NCI-H510A treated with DMSO at 0.1 percent for 48 hours (cell line): ENCODE measurements around the gene PPP1R10.

ENCODE experiments used
- DNase-seq: peaks from one replicate; lab custom pipeline; 2025; lab: John Stamatoyannopoulos, UW

PPP1R10 gene

GRCh38 chr6:30556066-30556905 lies 60.8 kb downstream of the PPP1R10 start, which contains the start of gene GNL1:
Gene GNL1, minus strand, starts transcription at chr6:30556489. Its CDS starts 286 bp downstream, at chr6:30556203.
- peak; percentile 94 for DNase-seq

GRCh38 chr6:30555816-30556065 lies 61.3 kb downstream of the PPP1R10 start:
- no peak for DNase-seq

DNA sequence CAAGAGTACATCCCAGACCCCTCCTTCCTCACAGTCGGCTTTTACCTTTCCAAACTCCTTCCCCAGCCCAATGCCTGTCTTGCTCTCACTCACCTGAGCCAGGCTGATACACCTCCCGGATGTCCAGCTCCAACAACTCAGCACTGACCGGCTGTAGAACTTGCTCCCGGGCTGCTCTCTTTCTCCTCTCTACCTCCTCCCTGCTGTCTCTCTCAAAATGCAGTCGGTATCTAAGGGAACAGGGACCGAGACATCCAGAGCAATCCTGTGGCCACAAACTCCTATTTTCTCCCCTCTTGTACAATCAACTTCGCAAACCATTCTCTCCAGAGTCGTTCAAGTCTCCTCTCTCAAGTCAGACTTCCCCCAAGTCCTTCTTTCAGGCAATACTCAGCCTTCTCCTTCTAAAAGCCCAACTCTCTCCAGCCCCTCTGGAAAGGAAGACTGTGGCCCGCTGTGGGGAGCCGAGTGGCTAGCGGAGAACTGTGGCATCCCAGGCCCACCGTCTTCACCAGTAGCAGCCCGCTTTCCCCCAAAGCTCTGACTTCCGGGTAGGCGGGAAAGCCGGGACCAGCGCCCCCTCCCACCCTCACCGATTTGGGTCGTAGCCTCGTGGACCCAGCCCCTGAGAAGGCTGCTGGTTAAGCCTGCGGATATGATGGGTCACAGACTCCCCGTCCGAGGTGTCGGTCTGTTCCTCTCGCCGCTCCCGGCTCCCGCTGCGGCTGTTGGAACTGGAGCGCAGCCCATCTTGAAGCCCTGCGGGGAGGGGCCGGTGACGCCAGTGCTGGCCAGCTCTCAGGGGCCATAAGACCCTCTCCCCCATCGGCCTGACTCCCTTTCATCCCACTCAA lies 61.9 kb downstream of the PPP1R10 start:
- DNase-seq, result peak; percentile 15

DNA sequence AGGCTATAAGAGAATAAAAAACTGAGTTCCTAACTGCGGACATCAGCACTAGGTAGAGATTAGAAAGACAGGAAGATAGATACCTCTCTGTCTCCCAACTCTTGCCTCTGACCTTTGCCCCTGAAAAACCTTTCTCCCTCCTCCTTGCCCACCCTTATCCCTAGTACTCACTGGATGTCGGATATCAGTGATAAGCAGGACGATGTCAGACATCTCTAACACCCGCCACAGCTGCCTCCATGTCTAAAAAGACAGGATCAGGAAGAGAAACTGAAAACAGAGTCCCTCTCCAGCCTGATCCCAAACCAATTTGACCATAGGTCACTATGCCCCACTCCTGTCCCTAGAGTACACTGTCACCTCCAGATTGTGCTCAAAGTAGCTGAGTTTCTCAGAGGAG lies 62.6 kb downstream of the PPP1R10 start:
- no peak for DNase-seq
